GM12878 (cell line): Measurements from ENCODE around the gene SEMA4D.

Experiments used
- CHD1 ChIP-seq: IDR thresholded peaks from 2 replicates; pipeline ENCODE4 v1.6.1; 2012; ENCODE audit warnings: low read depth, low read length, improper control_type of control experiment
- CTCF ChIP-seq, 3 experiments: IDR thresholded peaks in 2 of 3; conservative IDR thresholded peaks in 1 of 3; 2 replicates each; pipeline ENCODE4 v1.5.1; 2011; ENCODE audit warnings: low read depth in 3 of 3, low read length in 3 of 3, mild to moderate bottlenecking in 3 of 3, control low read depth in 2 of 3, moderate library complexity in 2 of 3, inconsistent platforms in 1 of 3, mixed read lengths in 1 of 3; ENCODE audit not compliant: control insufficient read depth in 2 of 3, insufficient read depth in 1 of 3; ENCODE audit errors: extremely low read depth in 1 of 3
- PBX3 ChIP-seq: IDR thresholded peaks from 2 replicates; pipeline ENCODE4 v1.6.1; 2011; ENCODE audit warnings: mild to moderate bottlenecking, low read depth, low read length, moderate library complexity; ENCODE audit not compliant: insufficient replicate concordance
- POLR2A ChIP-seq: IDR thresholded peaks from 2 replicates; pipeline ENCODE4 v1.6.1; 2011; ENCODE audit warnings: low read depth, mild to moderate bottlenecking, low read length
- POLR2AphosphoS5 ChIP-seq: IDR thresholded peaks from 2 replicates; pipeline ENCODE4 v1.6.1; 2011; ENCODE audit warnings: mild to moderate bottlenecking, low read length, inconsistent platforms
- REST ChIP-seq: IDR thresholded peaks from 2 replicates; pipeline ENCODE4 v1.6.1; 2012; ENCODE audit warnings: mild to moderate bottlenecking, low read depth, low read length

- TF ChIP-seq REST = no peak
- no peak for TF ChIP-seq CTCF (IDR thresholded peaks at IDR 0.05 in 2 of 3, conservative IDR thresholded peaks at IDR 0.05 in 1 of 3; ENCODE audit: control insufficient read depth in 2 of 3, extremely low read depth in 1 of 3, insufficient read depth in 1 of 3, low read depth in 3 of 3, low read length in 3 of 3)
- TF ChIP-seq POLR2AphosphoS5 = no peak
- no peak for TF ChIP-seq CHD1
- TF ChIP-seq POLR2A = no peak
- TF ChIP-seq PBX3 = peak; percentile 63
These were observed 26.0 kb upstream of the SEMA4D start for GRCh38 chr9:89523948-89524347.
